ENCODE measurements around the gene COG8.

COG8 gene

GRCh38 chr16:69345923-69346322 lies 6.6 kb upstream of the COG8 start:
- DNase-seq: no peak

GRCh38 chr16:69344171-69344570 lies 4.8 kb upstream of the COG8 start:
- no peak for DNase-seq

GRCh38 chr16:69340095-69340644 lies 806 bp upstream of the COG8 start:
- DNase-seq: no peak

- DNase-seq: no peak
These were observed 641 bp downstream of the COG8 start for GRCh38 chr16:69338557-69339288.

GRCh38 chr16:69334696-69335095 lies 4.7 kb downstream of the COG8 start:
- DNase-seq: no peak

GRCh38 chr16:69330286-69331109 lies 8.9 kb downstream of the COG8 start, which contains the start of gene PDF:
PDF (minus strand) TSS chr16:69330588; CDS start chr16:69330570, 18 bp downstream.
- DNase-seq: peak; percentile 87

- DNase-seq: no peak
These were observed 9.7 kb downstream of the COG8 start for GRCh38 chr16:69329369-69330285.

- DNase-seq: no peak
These were observed 10.5 kb downstream of the COG8 start for GRCh38 chr16:69328854-69329316.

- DNase-seq: no peak
These were observed 11.6 kb downstream of the COG8 start for GRCh38 chr16:69327585-69328310.

GRCh38 chr16:69326172-69326873 lies 13.0 kb downstream of the COG8 start:
- DNase-seq: no peak

- DNase-seq: no peak
These were observed 13.6 kb downstream of the COG8 start for GRCh38 chr16:69325784-69326171.

- DNase-seq: no peak
These were observed 14.6 kb downstream of the COG8 start for GRCh38 chr16:69324585-69325253.

GRCh38 chr16:69324013-69324531 lies 15.3 kb downstream of the COG8 start:
- no peak for DNase-seq

GRCh38 chr16:69323415-69323814 lies 15.9 kb downstream of the COG8 start:
- DNase-seq: no peak

GRCh38 chr16:69322343-69322742 lies 17.0 kb downstream of the COG8 start:
- DNase-seq: no peak

GRCh38 chr16:69321080-69321479 lies 18.3 kb downstream of the COG8 start:
- DNase-seq: no peak

- DNase-seq: no peak
These were observed 18.7 kb downstream of the COG8 start for GRCh38 chr16:69320740-69321073.

GRCh38 chr16:69319826-69320739 lies 19.3 kb downstream of the COG8 start:
- no peak for DNase-seq

GRCh38 chr16:69319381-69319780 lies 20.0 kb downstream of the COG8 start:
- no peak for DNase-seq

GRCh38 chr16:69318911-69319289 lies 20.5 kb downstream of the COG8 start:
- no peak for DNase-seq

Data from activated naive CD4-positive, alpha-beta T cell treated with Interleukin-2 at 50 U/mL for 16 hours (primary cell).